ENCODE measurements around the gene CYP2U1. TPM values are rescaled to one million over a fixed set of nuclear protein-coding genes. Genes with fewer than 3 reads are reported as not detected.

The CYP2U1 gene
- total and polyA plus RNA-seq, 9 of the 15 experiments (the other 6 are each of a cell fraction or from before 2014, with no cell fraction given): 0.03 to 0.15 (median 0.07) TPM

- TF ChIP-seq ZNF445 (CRISPR knock-in tag; IDR thresholded peaks at IDR 0.05; ENCODE audit: low read depth): no peak
- TF ChIP-seq ERF (CRISPR knock-in tag; IDR thresholded peaks at IDR 0.05): no peak
- TF ChIP-seq ZNF3 (CRISPR knock-in tag; IDR thresholded peaks at IDR 0.05): no peak
- TF ChIP-seq PHF20 (IDR thresholded peaks at IDR 0.05; ENCODE audit: partially characterized antibody): peak; percentile 31
- TF ChIP-seq JUN (IDR thresholded peaks at IDR 0.05; ENCODE audit: borderline replicate concordance, low read depth, low read length): 0 out of 2 replicates have a peak, but pooled peaks have one; percentile 6
- TF ChIP-seq JUN (CRISPR knock-in tag; IDR thresholded peaks at IDR 0.05; ENCODE audit: borderline replicate concordance): no peak
- no peak for TF ChIP-seq DNMT1 (IDR thresholded peaks at IDR 0.05)
- no peak for TF ChIP-seq ARHGAP35 (IDR thresholded peaks at IDR 0.05; ENCODE audit: partially characterized antibody)
- peak; percentile 72; the same call in 1 of the 2 replicates for TF ChIP-seq ZBTB7A (IDR thresholded peaks at IDR 0.05; ENCODE audit: borderline replicate concordance, control insufficient read depth, low read depth, low read length)
- TF ChIP-seq CTCF (IDR thresholded peaks at IDR 0.05 in 2 of 3, conservative IDR thresholded peaks at IDR 0.05 in 1 of 3; ENCODE audit: insufficient read depth in 2 of 3, low read depth in 1 of 3, low read length in 3 of 3): no peak
- peak; percentile 63 for TF ChIP-seq E2F1 (CRISPR knock-in tag; IDR thresholded peaks at IDR 0.05)
- TF ChIP-seq CREM (IDR thresholded peaks at IDR 0.05; ENCODE audit: low read depth): peak; percentile 95
- TF ChIP-seq CBFB (CRISPR knock-in tag; IDR thresholded peaks at IDR 0.05): 0 out of 2 replicates have a peak, but pooled peaks have one; percentile 26
- no peak for TF ChIP-seq NR0B1 (IDR thresholded peaks at IDR 0.05; ENCODE audit: partially characterized antibody)
- TF ChIP-seq GMEB1 (CRISPR knock-in tag; IDR thresholded peaks at IDR 0.05): peak; percentile 77
- peak; percentile 71 for TF ChIP-seq BHLHE40 (IDR thresholded peaks at IDR 0.05; ENCODE audit: low read length)
- 0 out of 2 replicates have a peak, but pooled peaks have one; percentile 66 for TF ChIP-seq ATF7 (IDR thresholded peaks at IDR 0.05)
- peak; percentile 51; the same call in 1 of the 2 replicates for TF ChIP-seq ATF1 (CRISPR knock-in tag; IDR thresholded peaks at IDR 0.05)
- peak; percentile 95 for TF ChIP-seq ATF1 (tag; IDR thresholded peaks at IDR 0.05)
- no peak for TF ChIP-seq NCOA6 (IDR thresholded peaks at IDR 0.05)
- peak; percentile 56 for TF ChIP-seq USF2 (CRISPR knock-in tag; IDR thresholded peaks at IDR 0.05)
These were observed 58.4 kb downstream of the CYP2U1 start, which contains the start of gene HADH (continued) for GRCh38 chr4:107989537-107990386.
